HepG2 (cell line): Measurements from ENCODE around the gene PIP5KL1. TPM values are rescaled to one million over a fixed set of nuclear protein-coding genes. Genes with fewer than 3 reads are reported as not detected.
A peak's percentile ranks its signal among the peaks of the same experiment; 100 is the strongest.

Experiments
- CSRNP1 ChIP-seq: sonication (generic); formaldehyde crosslinking; IDR thresholded peaks from 2 replicates; pipeline ENCODE4 v1.8.1; 2023; ENCODE audit warnings: mild to moderate bottlenecking, missing genetic modification reagents
- HNRNPLL ChIP-seq: fragments of 200-400 bp; formaldehyde crosslinking; IDR thresholded peaks from 2 replicates; pipeline ENCODE4 v1.6.1; 2017; ENCODE audit warnings: mild to moderate bottlenecking, low read depth, low read length; ENCODE audit not compliant: poor library complexity, severe bottlenecking
- MAX ChIP-seq: IDR thresholded peaks from 2 replicates; pipeline ENCODE4 v1.6.1; 2012; ENCODE audit warnings: inconsistent platforms
- PITX1 ChIP-seq: sonication (generic); formaldehyde crosslinking; IDR thresholded peaks from 2 replicates; pipeline ENCODE4 v1.5.1; 2020; ENCODE audit warnings: mild to moderate bottlenecking, missing genetic modification reagents
- PPARG ChIP-seq: conservative IDR thresholded peaks from 2 replicates; pipeline ENCODE4 v1.6.1; 2016; ENCODE audit warnings: missing biosample characterization, missing genetic modification reagents
- RNF219 ChIP-seq: sonication (generic); formaldehyde crosslinking; IDR thresholded peaks from 2 replicates; pipeline ENCODE4 v1.5.0; 2020; ENCODE audit warnings: mild to moderate bottlenecking, missing genetic modification reagents
- ZBTB33 ChIP-seq: sonication (generic); formaldehyde crosslinking; IDR thresholded peaks from 2 replicates; pipeline ENCODE4 v1.4.0; 2020; ENCODE audit warnings: missing genetic modification reagents
- ZNF407 ChIP-seq: sonication (generic); formaldehyde crosslinking; IDR thresholded peaks from one replicate; pipeline ENCODE4 v1.5.1; 2020; ENCODE audit warnings: mild to moderate bottlenecking, missing genetic modification reagents; ENCODE audit errors: not compliant biosample characterization
- ZNF878 ChIP-seq: sonication (generic); formaldehyde crosslinking; IDR thresholded peaks from 2 replicates; pipeline ENCODE4 v1.8.1; 2023; ENCODE audit warnings: mild to moderate bottlenecking, missing genetic modification reagents, moderate library complexity
- polyA plus RNA-seq, 8 experiments: library from polyadenylated mRNA; depleted of rRNA in 3 of 8; stranded (reverse) in 7 of 8; unstranded in 1 of 8; fragments of >200 nt; fragmentation: Illumina TruSeq in 4 of 8; extraction: Trizol in 4 of 8; gene quantifications; 2 replicates each; pipeline versions ENCODE4 v1.2.1 to v1.2.3, GENCODE V29; 2011 to 2016; ENCODE audit warnings: low read depth in 4 of 8, missing spikeins in 1 of 8, mixed read lengths in 1 of 8; ENCODE audit not compliant: insufficient read depth in 1 of 8
- total RNA-seq, 5 experiments: library from RNA; depleted of rRNA; stranded (reverse); fragments of >200 nt; fragmentation: Illumina TruSeq; extraction: Trizol; gene quantifications; 2 replicates each; pipeline ENCODE4 v1.2.3, GENCODE V29; 2016; ENCODE audit warnings: low read depth in 1 of 5

PIP5KL1 gene
- total and polyA plus RNA-seq, 2 of the 13 experiments (the other 11 are each of a cell fraction or from before 2014, with no cell fraction given): 0.20 to 0.49 TPM

GRCh38 chr9:127927988-127928675, 2.4 kb downstream of the PIP5KL1 start (continued):
- no peak for TF ChIP-seq ZNF407 (CRISPR knock-in tag)
- 0 out of 2 replicates have a peak, but pooled peaks have one; percentile 13 for TF ChIP-seq ZBTB33 (CRISPR knock-in tag)
- TF ChIP-seq MAX: 0 out of 2 replicates have a peak, but pooled peaks have one; percentile 24
- TF ChIP-seq HNRNPLL: peak; percentile 40
- no peak for TF ChIP-seq RNF219 (CRISPR knock-in tag)
- TF ChIP-seq PPARG (CRISPR knock-in tag): no peak
- no peak for TF ChIP-seq ZNF878 (CRISPR knock-in tag)
- peak; percentile 52; the same call in 1 of the 2 replicates for TF ChIP-seq PITX1
- 0 out of 2 replicates have a peak, but pooled peaks have one; percentile 29 for TF ChIP-seq CSRNP1 (CRISPR knock-in tag)
